ENCODE measurements around the gene SLC50A1. TPM values are rescaled to one million over a fixed set of nuclear protein-coding genes. Genes with fewer than 3 reads are reported as not detected.

SLC50A1 gene
- total and polyA plus RNA-seq, 9 of the 15 experiments (the other 6 are each of a cell fraction or from before 2014, with no cell fraction given), result 46.5 to 132 (median 91.9) TPM

DNA sequence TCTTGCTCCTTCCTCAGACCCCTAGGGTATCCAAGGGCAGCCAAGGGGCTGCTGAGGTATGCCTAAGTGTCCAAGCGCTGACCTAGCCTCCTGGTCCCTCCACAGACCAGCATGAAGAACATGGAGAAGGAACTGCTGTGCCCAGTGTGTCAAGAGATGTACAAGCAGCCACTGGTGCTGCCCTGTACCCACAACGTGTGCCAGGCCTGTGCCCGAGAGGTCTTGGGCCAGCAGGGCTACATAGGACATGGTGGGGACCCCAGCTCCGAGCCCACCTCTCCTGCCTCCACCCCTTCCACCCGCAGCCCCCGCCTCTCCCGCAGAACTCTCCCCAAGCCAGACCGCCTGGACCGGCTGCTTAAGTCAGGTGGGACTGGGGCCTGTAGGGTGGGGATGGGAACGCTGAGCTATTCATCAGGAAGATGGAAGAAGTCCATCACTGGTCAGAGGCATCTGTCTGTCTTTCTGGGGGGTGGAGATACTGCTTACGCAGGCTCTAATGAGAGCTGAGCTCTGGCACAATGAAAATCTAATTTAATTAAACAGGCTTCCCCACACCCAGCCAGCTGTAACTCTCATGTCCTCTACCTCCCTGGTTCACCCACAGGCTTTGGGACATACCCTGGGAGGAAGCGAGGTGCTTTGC is 39.8 kb downstream of the SLC50A1 start:
- ATAC-seq, result no peak
- no peaks in the 10 kb centered on the region for H4K20me1 ChIP-seq (replicated peaks; ENCODE audit: control insufficient read depth, insufficient read depth, low read length)
- no peak for TF ChIP-seq HDAC1 (IDR thresholded peaks at IDR 0.05)
- TF ChIP-seq MXD1 (CRISPR knock-in tag; IDR thresholded peaks at IDR 0.05; ENCODE audit: borderline replicate concordance, poor library complexity, severe bottlenecking), result no peak
- no peak for TF ChIP-seq RB1 (IDR thresholded peaks at IDR 0.05; ENCODE audit: low read depth)
- TF ChIP-seq FOXK2 (conservative IDR thresholded peaks at IDR 0.05 in 1 of 2, IDR thresholded peaks at IDR 0.05 in 1 of 2; ENCODE audit: low read depth in 2 of 2), result no peak
- no peak for TF ChIP-seq POLR2AphosphoS2 (IDR thresholded peaks at IDR 0.05; ENCODE audit: low read length)
- no peak for TF ChIP-seq PHB2 (IDR thresholded peaks at IDR 0.05; ENCODE audit: low read depth)
- no peaks in the 10 kb centered on the region for H3K9me3 ChIP-seq (replicated peaks; ENCODE audit: control insufficient read depth, insufficient read depth, low read depth, low read length)
- H3K27me3 ChIP-seq (ENCODE audit: control insufficient read depth in 2 of 2, insufficient read depth in 2 of 2, low read length in 2 of 2), result no peaks in the 10 kb centered on the region
- no TSS peak for BruUV-seq (replicated peaks)
- 52% methylated on average over 12 of the region's 12 CpGs for WGBS (ENCODE audit: insufficient coverage, low coverage, missing lambda C conversion rate)
- H3K36me3 ChIP-seq (ENCODE audit: control insufficient read depth, insufficient read depth, low read length), result peaks cover 18% of the 10 kb centered on the region
- no peak for DNase-seq (ENCODE audit: extremely low read depth in 1 of 4, low spot score in 3 of 4)
- H3K4me2 ChIP-seq (ENCODE audit: insufficient read depth, low read length), result no peak overlapping the region
- in situ Hi-C loops (cut with MboI), result no loop called here
- H3K4me1 ChIP-seq (replicated peaks in 1 of 2; ENCODE audit: control insufficient read depth in 2 of 2, insufficient read depth in 2 of 2, low read length in 2 of 2), result peaks cover 21 to 63% of the 10 kb centered on the region in 2 experiments; a peak in 4 of 5 replicates
- peaks cover 15% of the 10 kb centered on the region for H3K79me2 ChIP-seq (ENCODE audit: control insufficient read depth, insufficient read depth, low read length)
- FAIRE-seq, result no peak
- CTCF ChIA-PET (ENCODE audit: low intra/inter-chr PET ratio), result interaction anchor here (1.2 to 2.3 kb wide), 2 partner anchors 51 to 416 kb away, joined by 4 to 17 read pairs; no protein-coding TSS in a partner anchor
- intact Hi-C loops (cut with micrococcal nuclease), result no loop called here
- peak overlapping the region in 1 of 2 experiments; percentile 69; a peak in 2 of 4 replicates for H3K9ac ChIP-seq (ENCODE audit: insufficient read depth in 1 of 2, low read depth in 2 of 2, low read length in 2 of 2)
- no peaks in the 10 kb centered on the region for H3K9me1 ChIP-seq (ENCODE audit: control insufficient read depth, insufficient read depth, low read length)
- no peak overlapping the region for H3K27ac ChIP-seq (ENCODE audit: extremely low read depth, low read depth, low read length)
- H3K4me3 ChIP-seq, result no peak overlapping the region
- POLR2A ChIA-PET, result interaction anchor here (0.6 to 1.2 kb wide), 5 partner anchors 8 to 86 kb away, joined by 3 to 4 read pairs (median 4); no protein-coding TSS in a partner anchor
- H2AFZ ChIP-seq (ENCODE audit: low read depth, low read length), result no peak overlapping the region

Data from K562 (cell line).